Panc1 (cell line): ENCODE measurements around the gene DHX34. TPM values are rescaled to one million over a fixed set of nuclear protein-coding genes. Genes with fewer than 3 reads are reported as not detected.

Source experiments
- ATAC-seq: fragments of 200-7000 bp; cut with Tn5 transposase; 2 replicates; pipeline ENCODE4 v1.9.1; 2020; ENCODE audit warnings: mild to moderate bottlenecking, moderate library complexity
- BruUV-seq: library from RNA; stranded (reverse); fragments of 400-500 nt; replicated peaks from 2 replicates; lab custom pipeline; 2021; lab: Mats Ljungman, UMichigan
- CTCF ChIA-PET: fragments of 300-600 bp; sonication (Branson Sonifier 250); formaldehyde crosslinking; loops from one replicate; lab custom pipeline; 2022; ENCODE audit warnings: antibody characterized with exemption; lab: Charles Lee
- POLR2A ChIA-PET: fragments of 300-600 bp; sonication (Branson Sonifier 250); formaldehyde crosslinking; loops from one replicate; lab custom pipeline; 2022; ENCODE audit warnings: antibody characterized with exemption; lab: Charles Lee
- DNase-seq: peaks from one replicate; pipeline ENCODE4 v3.0.0-alpha.2; 2010; ENCODE audit warnings: low read depth, low spot score
- H3K27ac ChIP-seq: 2 replicates; pipeline ENCODE4 v1.5.1; 2011; ENCODE audit warnings: mild to moderate bottlenecking, low read length, inconsistent platforms
- H3K27me3 ChIP-seq: fragments of 200-500 bp; sonication (Bioruptor generic); 2 replicates; pipeline ENCODE4 v1.6.0; 2014; ENCODE audit warnings: low read length, inconsistent platforms; ENCODE audit not compliant: control insufficient read depth, insufficient read depth
- H3K36me3 ChIP-seq: fragments of 200-500 bp; sonication (Bioruptor generic); 2 replicates; pipeline ENCODE4 v1.5.1; 2014; ENCODE audit warnings: inconsistent platforms, mild to moderate bottlenecking, low read length, moderate library complexity; ENCODE audit not compliant: control insufficient read depth, insufficient read depth
- H3K4me1 ChIP-seq: 2 replicates; pipeline ENCODE4 v1.5.1; 2011; ENCODE audit warnings: inconsistent platforms, mild to moderate bottlenecking, low read length, moderate library complexity; ENCODE audit not compliant: control insufficient read depth, insufficient read depth
- H3K4me3 ChIP-seq, 2 experiments: 2 replicates each; pipeline ENCODE4 v1.5.1; 2011 to 2012; ENCODE audit warnings: low read depth in 2 of 2, low read length in 2 of 2, mild to moderate bottlenecking in 2 of 2, inconsistent platforms in 1 of 2, moderate library complexity in 1 of 2
- H3K9me3 ChIP-seq: fragments of 200-500 bp; sonication (Bioruptor generic); 2 replicates; pipeline ENCODE4 v1.5.1; 2014; ENCODE audit warnings: low read depth, mild to moderate bottlenecking, inconsistent platforms, low read length, moderate library complexity; ENCODE audit not compliant: control insufficient read depth, insufficient read depth
- CTCF ChIP-seq: fragments of 450-650 bp; IDR thresholded peaks from 2 replicates; pipeline ENCODE4 v1.5.1; 2017; ENCODE audit warnings: mild to moderate bottlenecking
- POLR2AphosphoS5 ChIP-seq: IDR thresholded peaks from 2 replicates; pipeline ENCODE4 v1.6.1; 2012; ENCODE audit warnings: mild to moderate bottlenecking, low read depth, low read length, moderate library complexity
- SIN3A ChIP-seq: IDR thresholded peaks from 2 replicates; pipeline ENCODE4 v1.6.1; 2012; ENCODE audit warnings: low read depth, mild to moderate bottlenecking, low read length, moderate library complexity, borderline replicate concordance; ENCODE audit not compliant: insufficient read depth
- TCF7L2 ChIP-seq: IDR thresholded peaks from 2 replicates; pipeline ENCODE4 v1.6.1; 2011; ENCODE audit warnings: mild to moderate bottlenecking, low read depth, low read length, inconsistent platforms
- in situ Hi-C: cut with HindIII; loops from 2 replicates; pipeline ENCODE4 v1.10.0; 2016; ENCODE audit warnings: low sequenced_read_pairs, low pct_unique_long_range_greater_than_20kb
- intact Hi-C: fragments of 100-400 bp; cut with micrococcal nuclease; formaldehyde crosslinking; loops from one replicate; pipeline ENCODE4 v1.10.0; 2022; ENCODE audit not compliant: unreplicated experiment
- total RNA-seq: library from RNA; stranded (reverse); gene quantifications from one replicate; pipeline ENCODE4 v1.2.1, GENCODE V29; 2021; ENCODE audit not compliant: unreplicated experiment
- TF ChIP-seq, protein P1 (sequence below), 2 experiments: IDR thresholded peaks; 2 replicates each; pipeline ENCODE4 v1.6.1; 2011 to 2012; ENCODE audit warnings: low read depth in 2 of 2, control low read depth in 1 of 2, low read length in 1 of 2, mild to moderate bottlenecking in 1 of 2, moderate library complexity in 1 of 2; ENCODE audit not compliant: insufficient read depth in 1 of 2

Gene DHX34
- total RNA-seq, 1 experiment from 2014 or later: 29.2 TPM

DNA sequence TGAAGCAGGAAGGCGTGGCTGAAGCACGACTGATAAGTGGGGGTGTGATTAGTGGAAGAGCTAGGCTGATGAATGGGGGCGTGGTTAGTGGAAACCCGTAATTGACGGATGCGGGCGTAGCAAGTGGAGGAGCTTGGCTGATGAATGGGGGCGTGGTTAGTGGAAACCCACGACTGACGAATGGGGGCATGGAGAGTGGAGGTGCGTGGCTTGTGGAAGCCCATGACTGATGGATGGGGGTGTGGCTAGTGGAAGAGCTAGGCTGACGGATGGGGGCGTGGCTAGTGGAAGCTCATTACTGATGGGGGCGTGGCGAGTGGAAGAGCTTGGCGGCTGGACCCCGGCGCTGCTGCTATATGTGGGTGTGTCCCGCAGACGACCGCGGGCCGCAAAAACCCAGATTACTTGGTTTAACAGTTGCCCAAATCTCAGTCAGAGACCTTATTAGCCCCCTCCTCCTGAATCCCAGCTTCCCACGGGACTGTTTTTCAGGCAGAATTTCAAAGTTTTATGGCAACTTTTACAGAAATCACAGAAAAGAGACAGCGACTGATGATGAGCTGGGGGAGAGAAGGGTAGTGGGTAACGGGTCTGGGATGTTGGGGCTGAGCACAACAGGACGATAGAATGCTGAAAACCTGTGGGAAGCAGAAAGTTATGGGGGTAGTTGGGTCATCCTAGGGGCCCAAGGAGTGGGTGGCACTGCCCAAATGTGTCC, 79.2 kb downstream of the DHX34 start:
- Histone ChIP-seq H3K9me3 (no peaks in the 10 kb centered on the region), H3K4me1 (peaks cover 7% of the 10 kb centered on the region), H3K4me3 (peak overlapping the region; percentile 32 to 55), H3K27me3 (no peaks in the 10 kb centered on the region), H3K27ac (peak overlapping the region; percentile 39; the same call in 1 of the 2 replicates), H3K36me3 (no peaks in the 10 kb centered on the region)
- in situ Hi-C loops (no loop called here), intact Hi-C loops (no loop called here)
- BruUV-seq: no TSS peak
- ChIA-PET POLR2A (interaction anchor here (0.6 kb wide), 1 partner anchor 79 kb away, joined by 5 read pairs; the partner anchor contains the start of gene DHX34), CTCF (interaction anchor here (0.5 to 1.4 kb wide), 7 partner anchors 9 to 422 kb away, joined by 3 to 8 read pairs (median 4); no protein-coding TSS in a partner anchor)
- ATAC-seq: peak; percentile 80
- peak; percentile 48 for DNase-seq
- TF ChIP-seq TCF7L2 (no peak), CTCF (no peak), SIN3A (no peak), POLR2AphosphoS5 (no peak)
- TF ChIP-seq, protein P1, sequence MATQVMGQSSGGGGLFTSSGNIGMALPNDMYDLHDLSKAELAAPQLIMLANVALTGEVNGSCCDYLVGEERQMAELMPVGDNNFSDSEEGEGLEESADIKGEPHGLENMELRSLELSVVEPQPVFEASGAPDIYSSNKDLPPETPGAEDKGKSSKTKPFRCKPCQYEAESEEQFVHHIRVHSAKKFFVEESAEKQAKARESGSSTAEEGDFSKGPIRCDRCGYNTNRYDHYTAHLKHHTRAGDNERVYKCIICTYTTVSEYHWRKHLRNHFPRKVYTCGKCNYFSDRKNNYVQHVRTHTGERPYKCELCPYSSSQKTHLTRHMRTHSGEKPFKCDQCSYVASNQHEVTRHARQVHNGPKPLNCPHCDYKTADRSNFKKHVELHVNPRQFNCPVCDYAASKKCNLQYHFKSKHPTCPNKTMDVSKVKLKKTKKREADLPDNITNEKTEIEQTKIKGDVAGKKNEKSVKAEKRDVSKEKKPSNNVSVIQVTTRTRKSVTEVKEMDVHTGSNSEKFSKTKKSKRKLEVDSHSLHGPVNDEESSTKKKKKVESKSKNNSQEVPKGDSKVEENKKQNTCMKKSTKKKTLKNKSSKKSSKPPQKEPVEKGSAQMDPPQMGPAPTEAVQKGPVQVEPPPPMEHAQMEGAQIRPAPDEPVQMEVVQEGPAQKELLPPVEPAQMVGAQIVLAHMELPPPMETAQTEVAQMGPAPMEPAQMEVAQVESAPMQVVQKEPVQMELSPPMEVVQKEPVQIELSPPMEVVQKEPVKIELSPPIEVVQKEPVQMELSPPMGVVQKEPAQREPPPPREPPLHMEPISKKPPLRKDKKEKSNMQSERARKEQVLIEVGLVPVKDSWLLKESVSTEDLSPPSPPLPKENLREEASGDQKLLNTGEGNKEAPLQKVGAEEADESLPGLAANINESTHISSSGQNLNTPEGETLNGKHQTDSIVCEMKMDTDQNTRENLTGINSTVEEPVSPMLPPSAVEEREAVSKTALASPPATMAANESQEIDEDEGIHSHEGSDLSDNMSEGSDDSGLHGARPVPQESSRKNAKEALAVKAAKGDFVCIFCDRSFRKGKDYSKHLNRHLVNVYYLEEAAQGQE (IDR thresholded peaks at IDR 0.05; ENCODE audit: insufficient read depth in 1 of 2, low read depth in 2 of 2, low read length in 1 of 2): no peak

- Histone ChIP-seq H3K27me3 (no peaks in the 10 kb centered on the region), H3K4me3 (no peak overlapping the region), H3K9me3 (no peaks in the 10 kb centered on the region), H3K4me1 (peaks cover 7% of the 10 kb centered on the region), H3K27ac (no peak overlapping the region), H3K36me3 (no peaks in the 10 kb centered on the region)
- in situ Hi-C loops: no loop called here
- no TSS peak for BruUV-seq
- ChIA-PET CTCF (interaction anchor here (0.6 to 1.4 kb wide), 2 partner anchors 8 to 29 kb away, joined by 3 to 4 read pairs; no protein-coding TSS in a partner anchor), POLR2A (no interaction called here)
- intact Hi-C loops: no loop called here
- DNase-seq: no peak
- TF ChIP-seq TCF7L2 (no peak), SIN3A (no peak), CTCF (no peak), POLR2AphosphoS5 (no peak)
- TF ChIP-seq, protein P1 (IDR thresholded peaks at IDR 0.05; ENCODE audit: insufficient read depth in 1 of 2, low read depth in 2 of 2, low read length in 1 of 2): no peak
- no peak for ATAC-seq
Measured at GRCh38 chr19:47429140-47429793, 80.2 kb downstream of the DHX34 start.
